GM21619 (cell line): ENCODE data around the gene ALG2.

Experiments
- ATAC-seq: cut with Tn5 transposase; IDR thresholded peaks from one replicate; pipeline ENCODE4 v1.9.1; 2021; ENCODE audit not compliant: unreplicated experiment

Gene ALG2

GRCh38 chr9:99173570-99174504 is 47.9 kb downstream of the ALG2 start:
- ATAC-seq = no peak

GRCh38 chr9:99172124-99173091 is 49.3 kb downstream of the ALG2 start:
- no peak for ATAC-seq

- ATAC-seq = no peak
These were observed 50.3 kb downstream of the ALG2 start for GRCh38 chr9:99171225-99172123.

GRCh38 chr9:99169982-99170761 is 51.6 kb downstream of the ALG2 start:
- no peak for ATAC-seq

- ATAC-seq = no peak
These were observed 52.7 kb downstream of the ALG2 start for GRCh38 chr9:99169086-99169485.

GRCh38 chr9:99167694-99168093 is 54.0 kb downstream of the ALG2 start:
- ATAC-seq = no peak

GRCh38 chr9:99167119-99167518 is 54.6 kb downstream of the ALG2 start:
- no peak for ATAC-seq
